K562 (cell line): ENCODE data around the gene GNPAT. TPM values are rescaled to one million over a fixed set of nuclear protein-coding genes. Genes with fewer than 3 reads are reported as not detected.

Experiments used
- ATAC-seq: fragments of 200-7000 bp; cut with Tn5 transposase; 3 replicates; pipeline ENCODE4 v1.9.1; 2020; ENCODE audit warnings: moderate library complexity
- BruUV-seq: library from RNA; stranded (reverse); fragments of 400-500 nt; replicated peaks from 2 replicates; lab custom pipeline; 2021; lab: Mats Ljungman, UMichigan
- CTCF ChIA-PET: fragments of 300-600 bp; formaldehyde crosslinking; extraction: SDS; loops from one replicate; lab custom pipeline; 2021; ENCODE audit warnings: low intra/inter-chr PET ratio; lab: Yijun Ruan, JAX
- POLR2A ChIA-PET: fragments of 300-600, 350-650 bp; sonication (Branson Sonifier 250); formaldehyde crosslinking; extraction: SDS; loops from one replicate; lab custom pipeline; 2021; ENCODE audit warnings: antibody characterized with exemption, inconsistent platforms; lab: Yijun Ruan, JAX
- DNase-seq, 4 experiments: peaks; one replicate each; pipeline versions ENCODE4 v3.0.0 to v3.0.0-alpha.2; 2011 to 2018; ENCODE audit warnings: low spot score in 3 of 4, mixed read lengths in 3 of 4; ENCODE audit errors: extremely low read depth in 1 of 4
- FAIRE-seq: peaks from 2 replicates; lab custom pipeline; 2011; peaks lifted over from hg19 to GRCh38; lab: Jason Lieb, UNC
- H2AFZ ChIP-seq: 2 replicates; pipeline ENCODE4 v1.6.0; 2011; ENCODE audit warnings: low read depth, low read length, control low read depth, inconsistent platforms
- H3K27ac ChIP-seq: fragments of 200-600 bp; 3 replicates; pipeline ENCODE4 v1.8.0; 2011; ENCODE audit warnings: low read depth, mild to moderate bottlenecking, control low read depth, inconsistent platforms, low read length, moderate library complexity, mixed read lengths; ENCODE audit errors: extremely low read depth
- H3K27me3 ChIP-seq, 2 experiments: fragments of 300-600 bp in 1 of 2; 2 replicates in 1 of 2; 3 replicates in 1 of 2; pipeline versions ENCODE4 v1.6.0 to v1.8.0; 2011; ENCODE audit warnings: inconsistent platforms in 2 of 2, low read length in 2 of 2, mild to moderate bottlenecking in 1 of 2, mixed read lengths in 1 of 2, moderate library complexity in 1 of 2; ENCODE audit not compliant: control insufficient read depth in 2 of 2, insufficient read depth in 2 of 2
- H3K36me3 ChIP-seq: fragments of 300-600 bp; 3 replicates; pipeline ENCODE4 v1.8.0; 2011; ENCODE audit warnings: mild to moderate bottlenecking, low read length, inconsistent platforms; ENCODE audit not compliant: control insufficient read depth, insufficient read depth
- H3K4me1 ChIP-seq, 2 experiments: fragments of 200-600 bp in 1 of 2; replicated peaks in 1 of 2; 2 replicates in 1 of 2; 3 replicates in 1 of 2; pipeline versions ENCODE4 v1.5.1 to v1.8.0; 2011; ENCODE audit warnings: inconsistent platforms in 2 of 2, low read length in 2 of 2, mild to moderate bottlenecking in 1 of 2, mixed read lengths in 1 of 2, moderate library complexity in 1 of 2; ENCODE audit not compliant: control insufficient read depth in 2 of 2, insufficient read depth in 2 of 2
- H3K4me2 ChIP-seq: 2 replicates; pipeline ENCODE4 v1.6.1; 2011; ENCODE audit warnings: low read length, control low read depth, inconsistent platforms, mixed read lengths; ENCODE audit not compliant: insufficient read depth
- H3K4me3 ChIP-seq: fragments of 200-600 bp; sonication (generic), shearing (Covaris generic); 2 replicates; pipeline ENCODE4 v1.5.1; 2016; ENCODE audit warnings: control low read depth, inconsistent platforms
- H3K79me2 ChIP-seq: fragments of 200-600 bp; 3 replicates; pipeline ENCODE4 v1.8.0; 2011; ENCODE audit warnings: low read length, inconsistent platforms; ENCODE audit not compliant: control insufficient read depth, insufficient read depth
- H3K9ac ChIP-seq, 2 experiments: 2 replicates each; pipeline versions ENCODE4 v1.6.0 to v1.6.1; 2011; ENCODE audit warnings: low read depth in 2 of 2, low read length in 2 of 2, control low read depth in 1 of 2, inconsistent platforms in 1 of 2, mild to moderate bottlenecking in 1 of 2, mixed read lengths in 1 of 2; ENCODE audit not compliant: insufficient read depth in 1 of 2
- H3K9me1 ChIP-seq: one replicate; pipeline ENCODE4 v1.6.0; 2011; ENCODE audit warnings: inconsistent platforms, mild to moderate bottlenecking, low read length, moderate library complexity; ENCODE audit not compliant: control insufficient read depth, insufficient read depth
- H3K9me3 ChIP-seq: replicated peaks from 2 replicates; pipeline ENCODE4 v1.5.1; 2011; ENCODE audit warnings: low read depth, low read length, inconsistent platforms; ENCODE audit not compliant: control insufficient read depth, insufficient read depth
- H4K20me1 ChIP-seq: replicated peaks from 2 replicates; pipeline ENCODE4 v1.6.1; 2011; ENCODE audit warnings: low read length, inconsistent platforms, mixed read lengths; ENCODE audit not compliant: control insufficient read depth, insufficient read depth
- CXXC5 ChIP-seq: fragments of 250-450 bp; sonication (Bioruptor Pico); IDR thresholded peaks from 2 replicates; pipeline ENCODE4 v1.8.0; 2022; ENCODE audit warnings: inconsistent platforms, mild to moderate bottlenecking, moderate library complexity
- ERF ChIP-seq: fragments of 450-650 bp; formaldehyde crosslinking; IDR thresholded peaks from 2 replicates; pipeline ENCODE4 v1.4.0; 2020; ENCODE audit warnings: mild to moderate bottlenecking, mixed read lengths
- GTF2E2 ChIP-seq: fragments of 200-800 bp; sonication (Bioruptor generic); IDR thresholded peaks from 2 replicates; pipeline ENCODE4 v1.6.1; 2016; ENCODE audit warnings: missing genetic modification characterization, missing compliant biosample characterization
- KDM1A ChIP-seq, 2 experiments: fragments of 450-650 bp; IDR thresholded peaks; 2 replicates each; pipeline ENCODE4 v1.6.1; 2016; ENCODE audit warnings: mild to moderate bottlenecking in 2 of 2
- RERE ChIP-seq: sonication (generic); formaldehyde crosslinking; IDR thresholded peaks from 2 replicates; pipeline ENCODE4 v1.8.0; 2023; ENCODE audit warnings: missing genetic modification reagents, mild to moderate bottlenecking, borderline replicate concordance
- SMARCA5 ChIP-seq: fragments of 450-650 bp; IDR thresholded peaks from 2 replicates; pipeline ENCODE4 v1.6.1; 2016
- SUPT5H ChIP-seq: fragments of 450-650 bp; IDR thresholded peaks from 2 replicates; pipeline ENCODE4 v1.6.1; 2016
- TBL1XR1 ChIP-seq, 2 experiments: IDR thresholded peaks; 2 replicates each; pipeline ENCODE4 v1.6.1; 2012; ENCODE audit warnings: improper control_type of control experiment in 2 of 2, low read length in 2 of 2, mild to moderate bottlenecking in 1 of 2
- TCF3 ChIP-seq: sonication (generic); formaldehyde crosslinking; IDR thresholded peaks from 2 replicates; pipeline ENCODE4 v1.4.0; 2020; ENCODE audit warnings: mild to moderate bottlenecking, missing genetic modification reagents
- YBX1 ChIP-seq: fragments of 450-650 bp; IDR thresholded peaks from 2 replicates; pipeline ENCODE4 v1.7.1; 2016; ENCODE audit warnings: mild to moderate bottlenecking
- ZNF507 ChIP-seq: conservative IDR thresholded peaks from 2 replicates; pipeline ENCODE4 v1.6.1; 2017; ENCODE audit warnings: missing genetic modification characterization, missing compliant biosample characterization
- ZNF717 ChIP-seq: fragments of 250-450 bp; sonication (Bioruptor Pico); IDR thresholded peaks from 2 replicates; pipeline ENCODE4 v1.5.0; 2021
- ZZZ3 ChIP-seq: fragments of 450-650 bp; IDR thresholded peaks from 2 replicates; pipeline ENCODE4 v1.6.1; 2016; ENCODE audit warnings: antibody characterized with exemption, mild to moderate bottlenecking, moderate library complexity
- WGBS: fragments of 100-300 bp; shearing (Covaris generic); methylation state at CpG from one replicate; pipeline ENCODE4 v1.1.6; 2016; ENCODE audit warnings: low coverage, mixed read lengths; ENCODE audit not compliant: insufficient coverage; ENCODE audit errors: missing lambda C conversion rate; 5-methylcytosine and 5-hydroxymethylcytosine counted together
- in situ Hi-C: fragments of 300-500 bp; cut with MboI; formaldehyde crosslinking; loops from 4 replicates; pipeline ENCODE4 v1.15.0; 2018; ENCODE audit warnings: inconsistent platforms, mixed read lengths
- intact Hi-C: fragments of 100-400 bp; cut with micrococcal nuclease; formaldehyde crosslinking; loops from 2 replicates; pipeline ENCODE4 v1.14.2; 2022
- polyA plus RNA-seq, 8 experiments: library from polyadenylated mRNA; depleted of rRNA in 4 of 8; stranded (reverse) in 5 of 8; unstranded in 3 of 8; fragments of >200 nt; fragmentation: Nextera tagmentation in 2 of 8; fragmentation: Illumina TruSeq in 1 of 8; extraction: Ambion mirVana in 2 of 8; extraction: Trizol in 1 of 8; gene quantifications; 2 replicates each; pipeline versions ENCODE4 v1.2.1 to v1.2.3, GENCODE V29; 2011 to 2014; ENCODE audit warnings: inconsistent platforms in 1 of 8, missing spikeins in 1 of 8
- total RNA-seq, 7 experiments: library from RNA; depleted of rRNA in 6 of 7; stranded (reverse); fragments of >200 nt in 6 of 7; fragmentation: Illumina TruSeq in 2 of 7; extraction: Trizol in 2 of 7; gene quantifications; 2 replicates each; pipeline versions ENCODE4 v1.2.1 to v1.2.3, GENCODE V29; 2011 to 2021; ENCODE audit warnings: low replicate concordance in 1 of 7
- TF ChIP-seq, protein P1 (sequence below): fragments of 450-650 bp; conservative IDR thresholded peaks from 2 replicates; pipeline ENCODE4 v1.6.1; 2016; ENCODE audit warnings: missing genetic modification characterization, low read depth, mild to moderate bottlenecking, control low read depth, missing compliant biosample characterization
- TF ChIP-seq, protein P2 (sequence below), 2 experiments: fragments of 450-650 bp; IDR thresholded peaks; 2 replicates each; pipeline ENCODE4 v1.6.1; 2016

The GNPAT gene
- total and polyA plus RNA-seq, 9 of the 15 experiments (the other 6 are each of a cell fraction or from before 2014, with no cell fraction given) = 32.1 to 68.8 (median 50.7) TPM

DNA sequence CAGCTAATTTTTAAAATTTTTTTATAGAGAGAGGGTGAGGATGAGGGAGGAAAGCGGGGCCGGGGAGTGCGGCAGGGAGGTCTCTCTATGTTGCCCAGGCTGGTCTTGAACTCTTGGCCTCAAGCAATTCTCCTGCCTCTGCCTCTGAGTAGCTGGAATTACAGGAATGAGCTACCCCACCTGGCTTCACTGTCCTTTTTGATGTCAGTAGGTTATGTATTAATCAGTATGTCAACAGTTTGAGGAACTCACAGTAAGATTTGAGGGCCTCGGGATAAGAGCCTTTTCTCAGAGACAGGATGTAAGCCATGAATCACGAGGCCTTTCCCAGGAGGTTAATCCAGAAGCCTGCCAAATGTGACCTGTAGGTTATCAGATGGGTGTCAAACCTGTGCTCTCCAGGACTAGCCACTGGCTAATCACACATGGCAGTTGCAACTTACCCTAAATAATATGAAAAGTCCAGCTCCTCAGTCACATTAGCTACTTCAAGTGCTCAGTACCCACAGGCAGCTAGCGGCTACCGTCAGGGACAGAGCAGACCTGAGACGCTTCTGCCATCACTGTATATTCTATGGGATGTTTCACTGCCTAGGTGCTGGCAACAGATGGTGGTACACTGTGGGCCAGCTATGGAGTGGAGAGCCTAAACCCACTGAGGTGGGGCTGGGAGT, 46.0 kb upstream of the GNPAT start:
- FAIRE-seq = no peak
- CTCF ChIA-PET = no interaction called here
- H4K20me1 ChIP-seq = peaks cover 4% of the 10 kb centered on the region
- peaks cover 0 to 26% of the 10 kb centered on the region in 2 experiments; a peak in 3 of 5 replicates for H3K27me3 ChIP-seq
- no peak overlapping the region for H2AFZ ChIP-seq
- BruUV-seq = no TSS peak
- H3K79me2 ChIP-seq = no peaks in the 10 kb centered on the region
- H3K4me3 ChIP-seq = no peak overlapping the region
- no peaks in the 10 kb centered on the region for H3K9me1 ChIP-seq
- no peak overlapping the region for H3K27ac ChIP-seq
- peaks cover 11 to 27% of the 10 kb centered on the region in 2 experiments for H3K4me1 ChIP-seq
- whole genome bisulfite sequencing = 34% methylated on average over 8 of the region's 8 CpGs
- DNase-seq = peak in 3 of 4 experiments; percentile 39 to 69 (median 41)
- H3K9ac ChIP-seq = peak overlapping the region in 1 of 2 experiments; percentile 30; a peak in 1 of 4 replicates
- H3K4me2 ChIP-seq = no peak overlapping the region
- in situ Hi-C loops (no loop called here), intact Hi-C loops (no loop called here)
- no peaks in the 10 kb centered on the region for H3K36me3 ChIP-seq
- peak; percentile 44 for ATAC-seq
- H3K9me3 ChIP-seq = no peaks in the 10 kb centered on the region
- POLR2A ChIA-PET = interaction anchor here (0.6 to 1.6 kb wide), 5 partner anchors 10 to 329 kb away, joined by 3 to 4 read pairs (median 3); no protein-coding TSS in a partner anchor
- TF ChIP-seq, protein P1, sequence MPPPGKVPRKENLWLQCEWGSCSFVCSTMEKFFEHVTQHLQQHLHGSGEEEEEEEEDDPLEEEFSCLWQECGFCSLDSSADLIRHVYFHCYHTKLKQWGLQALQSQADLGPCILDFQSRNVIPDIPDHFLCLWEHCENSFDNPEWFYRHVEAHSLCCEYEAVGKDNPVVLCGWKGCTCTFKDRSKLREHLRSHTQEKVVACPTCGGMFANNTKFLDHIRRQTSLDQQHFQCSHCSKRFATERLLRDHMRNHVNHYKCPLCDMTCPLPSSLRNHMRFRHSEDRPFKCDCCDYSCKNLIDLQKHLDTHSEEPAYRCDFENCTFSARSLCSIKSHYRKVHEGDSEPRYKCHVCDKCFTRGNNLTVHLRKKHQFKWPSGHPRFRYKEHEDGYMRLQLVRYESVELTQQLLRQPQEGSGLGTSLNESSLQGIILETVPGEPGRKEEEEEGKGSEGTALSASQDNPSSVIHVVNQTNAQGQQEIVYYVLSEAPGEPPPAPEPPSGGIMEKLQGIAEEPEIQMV = no peak
- TF ChIP-seq RERE (CRISPR knock-in tag) = no peak
- TF ChIP-seq ZNF717 (CRISPR knock-in tag) = no peak
- TF ChIP-seq GTF2E2 (tag) = peak; percentile 61; the same call in 1 of the 2 replicates
- TF ChIP-seq YBX1 = no peak
- no peak for TF ChIP-seq ZNF507 (tag)
- peak; percentile 81 for TF ChIP-seq TCF3 (CRISPR knock-in tag)
- no peak for TF ChIP-seq SUPT5H
- TF ChIP-seq SMARCA5 = no peak
- peak; percentile 90 for TF ChIP-seq KDM1A (IDR thresholded peaks at IDR 0.05)
- TF ChIP-seq ERF (CRISPR knock-in tag) = no peak
- TF ChIP-seq, protein P2, sequence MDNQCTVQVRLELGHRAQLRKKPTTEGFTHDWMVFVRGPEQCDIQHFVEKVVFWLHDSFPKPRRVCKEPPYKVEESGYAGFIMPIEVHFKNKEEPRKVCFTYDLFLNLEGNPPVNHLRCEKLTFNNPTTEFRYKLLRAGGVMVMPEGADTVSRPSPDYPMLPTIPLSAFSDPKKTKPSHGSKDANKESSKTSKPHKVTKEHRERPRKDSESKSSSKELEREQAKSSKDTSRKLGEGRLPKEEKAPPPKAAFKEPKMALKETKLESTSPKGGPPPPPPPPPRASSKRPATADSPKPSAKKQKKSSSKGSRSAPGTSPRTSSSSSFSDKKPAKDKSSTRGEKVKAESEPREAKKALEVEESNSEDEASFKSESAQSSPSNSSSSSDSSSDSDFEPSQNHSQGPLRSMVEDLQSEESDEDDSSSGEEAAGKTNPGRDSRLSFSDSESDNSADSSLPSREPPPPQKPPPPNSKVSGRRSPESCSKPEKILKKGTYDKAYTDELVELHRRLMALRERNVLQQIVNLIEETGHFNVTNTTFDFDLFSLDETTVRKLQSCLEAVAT (IDR thresholded peaks at IDR 0.05) = no peak
- TF ChIP-seq TBL1XR1 (IDR thresholded peaks at IDR 0.05; ENCODE audit: low read length in 2 of 2) = peak in 1 of 2 experiments; percentile 65; a peak in 2 of 4 replicates
- TF ChIP-seq ZZZ3 = no peak
- TF ChIP-seq CXXC5 (CRISPR knock-in tag) = peak; percentile 46
